ENCODE results near the gene HSPA12B.

- TF ChIP-seq CTCF (IDR thresholded peaks at IDR 0.05) = no peak
- no peak for TF ChIP-seq EP300 (IDR thresholded peaks at IDR 0.05)
Measured at GRCh38 chr20:3721912-3722311, 10.6 kb upstream of the HSPA12B start.
